ENCODE measurements around the gene ACOXL.

Gene ACOXL

GRCh38 chr2:111126581-111126980, 394.2 kb downstream of the ACOXL start:
- peaks cover 13% of the 10 kb centered on the region for H3K36me3 ChIP-seq (ENCODE audit: control insufficient read depth, insufficient read depth, low read length, severe bottlenecking)
- no peak for DNase-seq (ENCODE audit: low read depth)
- H3K4me1 ChIP-seq (ENCODE audit: control insufficient read depth, insufficient read depth, low read length), result peaks cover 6% of the 10 kb centered on the region
- H3K4me3 ChIP-seq (ENCODE audit: low read length), result no peak overlapping the region
- no peaks in the 10 kb centered on the region for H3K9me3 ChIP-seq (ENCODE audit: control insufficient read depth, low read length)
- H3K27me3 ChIP-seq (replicated peaks; ENCODE audit: control insufficient read depth, insufficient read depth, low read length), result no peaks in the 10 kb centered on the region
- no peak overlapping the region for H3K9ac ChIP-seq (ENCODE audit: low read length)

GRCh38 chr2:111127351-111127750, 395.0 kb downstream of the ACOXL start:
- DNase-seq (ENCODE audit: low read depth), result no peak
- H3K9ac ChIP-seq (ENCODE audit: low read length), result no peak overlapping the region
- H3K9me3 ChIP-seq (ENCODE audit: control insufficient read depth, low read length), result no peaks in the 10 kb centered on the region
- peaks cover 17% of the 10 kb centered on the region for H3K36me3 ChIP-seq (ENCODE audit: control insufficient read depth, insufficient read depth, low read length, severe bottlenecking)
- H3K27me3 ChIP-seq (replicated peaks; ENCODE audit: control insufficient read depth, insufficient read depth, low read length), result no peaks in the 10 kb centered on the region
- no peak overlapping the region for H3K4me3 ChIP-seq (ENCODE audit: low read length)
- H3K4me1 ChIP-seq (ENCODE audit: control insufficient read depth, insufficient read depth, low read length), result no peaks in the 10 kb centered on the region

GRCh38 chr2:111128096-111128495, 395.7 kb downstream of the ACOXL start:
- Histone ChIP-seq H3K9ac (ENCODE audit: low read length) (no peak overlapping the region), H3K9me3 (ENCODE audit: control insufficient read depth, low read length) (no peaks in the 10 kb centered on the region), H3K36me3 (ENCODE audit: control insufficient read depth, insufficient read depth, low read length, severe bottlenecking) (peaks cover 17% of the 10 kb centered on the region), H3K4me3 (ENCODE audit: low read length) (no peak overlapping the region), H3K4me1 (ENCODE audit: control insufficient read depth, insufficient read depth, low read length) (no peaks in the 10 kb centered on the region), H3K27me3 (replicated peaks; ENCODE audit: control insufficient read depth, insufficient read depth, low read length) (no peaks in the 10 kb centered on the region)
- DNase-seq (ENCODE audit: low read depth), result no peak

GRCh38 chr2:111133603-111134002, 401.2 kb downstream of the ACOXL start:
- peaks cover 9% of the 10 kb centered on the region for H3K36me3 ChIP-seq (ENCODE audit: control insufficient read depth, insufficient read depth, low read length, severe bottlenecking)
- no peaks in the 10 kb centered on the region for H3K9me3 ChIP-seq (ENCODE audit: control insufficient read depth, low read length)
- no peaks in the 10 kb centered on the region for H3K27me3 ChIP-seq (replicated peaks; ENCODE audit: control insufficient read depth, insufficient read depth, low read length)
- no peak overlapping the region for H3K9ac ChIP-seq (ENCODE audit: low read length)
- H3K4me3 ChIP-seq (ENCODE audit: low read length), result no peak overlapping the region
- DNase-seq (ENCODE audit: low read depth), result no peak
- H3K4me1 ChIP-seq (ENCODE audit: control insufficient read depth, insufficient read depth, low read length), result peaks cover 13% of the 10 kb centered on the region

- H3K27me3 ChIP-seq (replicated peaks; ENCODE audit: control insufficient read depth, insufficient read depth, low read length), result no peaks in the 10 kb centered on the region
- DNase-seq (ENCODE audit: low read depth), result no peak
- H3K9ac ChIP-seq (ENCODE audit: low read length), result no peak overlapping the region
- no peaks in the 10 kb centered on the region for H3K9me3 ChIP-seq (ENCODE audit: control insufficient read depth, low read length)
- H3K4me1 ChIP-seq (ENCODE audit: control insufficient read depth, insufficient read depth, low read length), result peaks cover 13% of the 10 kb centered on the region
- H3K4me3 ChIP-seq (ENCODE audit: low read length), result no peak overlapping the region
- peaks cover 9% of the 10 kb centered on the region for H3K36me3 ChIP-seq (ENCODE audit: control insufficient read depth, insufficient read depth, low read length, severe bottlenecking)
These were observed 401.7 kb downstream of the ACOXL start for GRCh38 chr2:111134055-111134454.

- Histone ChIP-seq H3K4me3 (ENCODE audit: low read length) (no peak overlapping the region), H3K9ac (ENCODE audit: low read length) (no peak overlapping the region), H3K36me3 (ENCODE audit: control insufficient read depth, insufficient read depth, low read length, severe bottlenecking) (peaks cover 8% of the 10 kb centered on the region), H3K9me3 (ENCODE audit: control insufficient read depth, low read length) (no peaks in the 10 kb centered on the region), H3K27me3 (replicated peaks; ENCODE audit: control insufficient read depth, insufficient read depth, low read length) (no peaks in the 10 kb centered on the region), H3K4me1 (ENCODE audit: control insufficient read depth, insufficient read depth, low read length) (peaks cover 13% of the 10 kb centered on the region)
- DNase-seq (ENCODE audit: low read depth), result no peak
These were observed 403.0 kb downstream of the ACOXL start for GRCh38 chr2:111135237-111135909.

- no peak overlapping the region for H3K9ac ChIP-seq (ENCODE audit: low read length)
- H3K4me1 ChIP-seq (ENCODE audit: control insufficient read depth, insufficient read depth, low read length), result peaks cover 13% of the 10 kb centered on the region
- H3K36me3 ChIP-seq (ENCODE audit: control insufficient read depth, insufficient read depth, low read length, severe bottlenecking), result peaks cover 4% of the 10 kb centered on the region
- no peaks in the 10 kb centered on the region for H3K9me3 ChIP-seq (ENCODE audit: control insufficient read depth, low read length)
- H3K4me3 ChIP-seq (ENCODE audit: low read length), result no peak overlapping the region
- DNase-seq (ENCODE audit: low read depth), result no peak
- H3K27me3 ChIP-seq (replicated peaks; ENCODE audit: control insufficient read depth, insufficient read depth, low read length), result no peaks in the 10 kb centered on the region
These were observed 403.5 kb downstream of the ACOXL start for GRCh38 chr2:111135910-111136297.

- peaks cover 13% of the 10 kb centered on the region for H3K4me1 ChIP-seq (ENCODE audit: control insufficient read depth, insufficient read depth, low read length)
- no peak for DNase-seq (ENCODE audit: low read depth)
- no peak overlapping the region for H3K9ac ChIP-seq (ENCODE audit: low read length)
- H3K9me3 ChIP-seq (ENCODE audit: control insufficient read depth, low read length), result no peaks in the 10 kb centered on the region
- no peaks in the 10 kb centered on the region for H3K27me3 ChIP-seq (replicated peaks; ENCODE audit: control insufficient read depth, insufficient read depth, low read length)
- no peak overlapping the region for H3K4me3 ChIP-seq (ENCODE audit: low read length)
- H3K36me3 ChIP-seq (ENCODE audit: control insufficient read depth, insufficient read depth, low read length, severe bottlenecking), result no peaks in the 10 kb centered on the region
These were observed 406.5 kb downstream of the ACOXL start for GRCh38 chr2:111138839-111139238.

GRCh38 chr2:111139637-111140317, 407.4 kb downstream of the ACOXL start:
- Histone ChIP-seq H3K4me3 (ENCODE audit: low read length) (no peak overlapping the region), H3K36me3 (ENCODE audit: control insufficient read depth, insufficient read depth, low read length, severe bottlenecking) (no peaks in the 10 kb centered on the region)

GRCh38 chr2:111140815-111141214, 408.4 kb downstream of the ACOXL start:
- Histone ChIP-seq H3K27me3 (replicated peaks; ENCODE audit: control insufficient read depth, insufficient read depth, low read length) (no peaks in the 10 kb centered on the region), H3K4me3 (ENCODE audit: low read length) (no peak overlapping the region), H3K36me3 (ENCODE audit: control insufficient read depth, insufficient read depth, low read length, severe bottlenecking) (no peaks in the 10 kb centered on the region), H3K4me1 (ENCODE audit: control insufficient read depth, insufficient read depth, low read length) (peaks cover 7% of the 10 kb centered on the region), H3K9me3 (ENCODE audit: control insufficient read depth, low read length) (no peaks in the 10 kb centered on the region), H3K9ac (ENCODE audit: low read length) (no peak overlapping the region)
- DNase-seq (ENCODE audit: low read depth), result no peak

More at GRCh38 chr2:111139637-111140317, 407.4 kb downstream of the ACOXL start:
- Histone ChIP-seq H3K4me1 (ENCODE audit: control insufficient read depth, insufficient read depth, low read length) (peaks cover 13% of the 10 kb centered on the region), H3K27me3 (replicated peaks; ENCODE audit: control insufficient read depth, insufficient read depth, low read length) (no peaks in the 10 kb centered on the region), H3K9ac (ENCODE audit: low read length) (no peak overlapping the region), H3K9me3 (ENCODE audit: control insufficient read depth, low read length) (no peaks in the 10 kb centered on the region)
- DNase-seq (ENCODE audit: low read depth), result no peak

GRCh38 chr2:111142101-111142500, 409.7 kb downstream of the ACOXL start:
- Histone ChIP-seq H3K4me1 (ENCODE audit: control insufficient read depth, insufficient read depth, low read length) (no peaks in the 10 kb centered on the region), H3K4me3 (ENCODE audit: low read length) (no peak overlapping the region), H3K9ac (ENCODE audit: low read length) (no peak overlapping the region), H3K36me3 (ENCODE audit: control insufficient read depth, insufficient read depth, low read length, severe bottlenecking) (no peaks in the 10 kb centered on the region), H3K27me3 (replicated peaks; ENCODE audit: control insufficient read depth, insufficient read depth, low read length) (no peaks in the 10 kb centered on the region), H3K9me3 (ENCODE audit: control insufficient read depth, low read length) (no peaks in the 10 kb centered on the region)
- DNase-seq (ENCODE audit: low read depth), result no peak

All from adipocyte (in vitro differentiated cells).